GM19238 (cell line): ENCODE results near the gene CWC15.
"Not testable (repeated sequence)": the region's sequence is repeated elsewhere in the genome, so short reads cannot be mapped to it uniquely, and the experiment has no call there.

Experiments
- DNase-seq: peaks from one replicate; pipeline ENCODE4 v3.0.0; 2011; ENCODE audit warnings: low spot score; ENCODE audit not compliant: insufficient read length

The CWC15 gene

DNA sequence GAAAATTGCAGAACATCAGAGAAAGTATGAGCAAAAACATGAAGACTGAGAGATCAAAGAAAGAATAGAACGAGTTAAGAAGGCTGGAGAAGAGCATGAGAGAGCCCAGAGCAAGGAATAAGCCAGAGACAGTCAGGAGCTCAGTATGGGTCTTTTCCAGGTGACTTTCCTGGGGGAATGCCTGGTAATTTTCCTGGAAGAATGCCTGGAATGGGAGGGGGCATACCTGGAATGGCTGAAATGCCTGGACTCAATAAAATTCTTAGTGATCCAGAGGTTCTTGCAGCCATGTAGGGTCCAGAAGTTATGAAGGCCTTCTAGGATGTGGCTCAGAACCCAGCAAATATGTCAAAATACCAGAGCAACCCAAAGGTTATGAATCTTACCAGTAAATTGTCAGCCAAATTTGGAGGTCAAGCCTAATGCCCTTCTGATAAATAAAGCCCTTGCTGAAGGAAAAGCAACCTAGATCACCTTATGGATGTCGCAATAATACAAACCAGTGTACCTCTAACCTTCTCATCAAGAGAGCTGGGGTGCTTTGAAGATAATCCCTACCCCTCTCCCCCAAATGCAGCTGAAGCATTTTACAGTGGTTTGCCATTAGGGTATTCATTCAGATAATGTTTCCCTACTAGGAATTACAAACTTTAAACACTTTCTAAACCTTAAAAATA is 59.5 kb downstream of the CWC15 start:
- not testable (repeated sequence) for DNase-seq

DNA sequence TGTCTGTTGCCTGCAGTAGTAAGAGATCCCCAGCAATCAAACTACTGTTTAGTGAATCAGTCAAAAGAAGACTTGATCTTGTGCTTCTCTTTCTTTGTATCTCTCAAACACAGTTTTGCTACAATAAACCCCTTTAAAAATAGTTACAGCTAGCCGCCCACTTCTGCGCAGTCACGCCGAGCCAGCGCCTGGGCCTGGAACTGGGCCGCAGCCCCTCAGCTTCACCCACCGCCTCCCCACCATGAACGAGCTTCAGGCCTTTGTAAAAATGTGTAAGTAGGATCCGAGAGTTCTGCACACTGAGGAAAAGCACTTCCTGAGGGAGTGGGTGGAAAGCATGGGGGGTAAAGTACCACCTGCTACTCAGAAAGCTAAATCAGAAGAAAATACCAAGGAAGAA is 60.5 kb downstream of the CWC15 start:
- DNase-seq = no peak
